Smooth muscle cell (in vitro differentiated cells): ENCODE results near the gene MAGEA4. TPM values are rescaled to one million over a fixed set of nuclear protein-coding genes. Genes with fewer than 3 reads are reported as not detected.
"Not testable (repeated sequence)": the region's sequence is repeated elsewhere in the genome, so short reads cannot be mapped to it uniquely, and the experiment has no call there.

ENCODE experiments used
- DNase-seq: peaks from one replicate; lab custom pipeline; 2025; ENCODE audit not compliant: unreplicated experiment; lab: John Stamatoyannopoulos, UW
- H2AFZ ChIP-seq: fragments of 200-600 bp; sonication (generic); 2 replicates; pipeline ENCODE4 v1.6.0; 2016; ENCODE audit warnings: antibody characterized with exemption, low read depth, mild to moderate bottlenecking
- H3F3A ChIP-seq: fragments of 200-600 bp; sonication (generic); 2 replicates; pipeline ENCODE4 v1.6.0; 2017; ENCODE audit warnings: antibody characterized with exemption, low read depth
- H3K27ac ChIP-seq: fragments of 200-600 bp; sonication (generic); 2 replicates; pipeline ENCODE4 v1.5.1; 2016; ENCODE audit warnings: low read depth, mild to moderate bottlenecking
- H3K27me3 ChIP-seq: fragments of 200-600 bp; sonication (generic); 2 replicates; pipeline ENCODE4 v1.6.1; 2016; ENCODE audit warnings: low read depth, mild to moderate bottlenecking
- H3K36me3 ChIP-seq: fragments of 200-600 bp; sonication (generic); 2 replicates; pipeline ENCODE4 v1.5.1; 2016; ENCODE audit warnings: low read depth
- H3K4me1 ChIP-seq: fragments of 200-600 bp; sonication (generic); 2 replicates; pipeline ENCODE4 v1.5.1; 2016; ENCODE audit warnings: low read depth
- H3K4me2 ChIP-seq: fragments of 200-600 bp; sonication (generic); 2 replicates; pipeline ENCODE4 v1.6.0; 2016; ENCODE audit warnings: mild to moderate bottlenecking
- H3K4me3 ChIP-seq: fragments of 200-600 bp; sonication (generic); 2 replicates; pipeline ENCODE4 v1.5.1; 2016; ENCODE audit warnings: mild to moderate bottlenecking
- H3K79me2 ChIP-seq: fragments of 200-600 bp; sonication (generic); 2 replicates; pipeline ENCODE4 v1.6.0; 2016; ENCODE audit warnings: low read depth, mild to moderate bottlenecking
- H3K9ac ChIP-seq: fragments of 200-600 bp; sonication (generic); 2 replicates; pipeline ENCODE4 v1.6.0; 2016; ENCODE audit warnings: low read depth
- H3K9me3 ChIP-seq: fragments of 200-600 bp; sonication (generic); replicated peaks from 2 replicates; pipeline ENCODE4 v1.5.1; 2016; ENCODE audit warnings: low read depth
- H4K20me1 ChIP-seq: fragments of 200-600 bp; sonication (generic); 2 replicates; pipeline ENCODE4 v1.6.0; 2016; ENCODE audit warnings: low read depth
- WGBS: methylation state at CpG from one replicate; pipeline ENCODE4 v1.1.7; 2016; ENCODE audit warnings: low lambda C conversion rate; 5-methylcytosine and 5-hydroxymethylcytosine counted together
- polyA plus RNA-seq: library from polyadenylated mRNA; unstranded; fragments of >200 nt; fragmentation: Nextera tagmentation; extraction: Ambion mirVana; gene quantifications from 2 replicates; pipeline ENCODE4 v1.2.1, GENCODE V29; 2016
- total RNA-seq: library from RNA; depleted of rRNA; stranded (reverse); fragments of >200 nt; gene quantifications from 2 replicates; pipeline ENCODE4 v1.2.3, GENCODE V29; 2014
- TF ChIP-seq, protein P1 (sequence below): fragments of 200-600 bp; sonication (generic); IDR thresholded peaks from 2 replicates; pipeline ENCODE4 v1.5.1; 2017; ENCODE audit warnings: borderline replicate concordance, mild to moderate bottlenecking, antibody characterized with exemption; ENCODE audit not compliant: insufficient read depth, poor library complexity, severe bottlenecking

MAGEA4 gene
- total and polyA plus RNA-seq, 2 experiments from 2014 or later: not detected

- DNase-seq: no peak
- H2AFZ ChIP-seq: no peak overlapping the region
- H3K4me1 ChIP-seq: no peaks in the 10 kb centered on the region
- H3K79me2 ChIP-seq: no peaks in the 10 kb centered on the region
- no peaks in the 10 kb centered on the region for H3K36me3 ChIP-seq
- H3K27ac ChIP-seq: no peak overlapping the region
- H3K9me3 ChIP-seq: no peaks in the 10 kb centered on the region
- H3K9ac ChIP-seq: no peak overlapping the region
- H3F3A ChIP-seq: no peaks in the 10 kb centered on the region
- H3K4me3 ChIP-seq: no peak overlapping the region
- no peak overlapping the region for H3K4me2 ChIP-seq
- TF ChIP-seq, protein P1, sequence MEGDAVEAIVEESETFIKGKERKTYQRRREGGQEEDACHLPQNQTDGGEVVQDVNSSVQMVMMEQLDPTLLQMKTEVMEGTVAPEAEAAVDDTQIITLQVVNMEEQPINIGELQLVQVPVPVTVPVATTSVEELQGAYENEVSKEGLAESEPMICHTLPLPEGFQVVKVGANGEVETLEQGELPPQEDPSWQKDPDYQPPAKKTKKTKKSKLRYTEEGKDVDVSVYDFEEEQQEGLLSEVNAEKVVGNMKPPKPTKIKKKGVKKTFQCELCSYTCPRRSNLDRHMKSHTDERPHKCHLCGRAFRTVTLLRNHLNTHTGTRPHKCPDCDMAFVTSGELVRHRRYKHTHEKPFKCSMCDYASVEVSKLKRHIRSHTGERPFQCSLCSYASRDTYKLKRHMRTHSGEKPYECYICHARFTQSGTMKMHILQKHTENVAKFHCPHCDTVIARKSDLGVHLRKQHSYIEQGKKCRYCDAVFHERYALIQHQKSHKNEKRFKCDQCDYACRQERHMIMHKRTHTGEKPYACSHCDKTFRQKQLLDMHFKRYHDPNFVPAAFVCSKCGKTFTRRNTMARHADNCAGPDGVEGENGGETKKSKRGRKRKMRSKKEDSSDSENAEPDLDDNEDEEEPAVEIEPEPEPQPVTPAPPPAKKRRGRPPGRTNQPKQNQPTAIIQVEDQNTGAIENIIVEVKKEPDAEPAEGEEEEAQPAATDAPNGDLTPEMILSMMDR: no peak
- 90% methylated on average over 1 of the region's 1 CpG for WGBS
- H3K27me3 ChIP-seq: no peaks in the 10 kb centered on the region
- H4K20me1 ChIP-seq: no peaks in the 10 kb centered on the region
Measured at GRCh38 chrX:151901826-151902225, 10.9 kb upstream of the MAGEA4 start.

GRCh38 chrX:151902813-151903591 lies 9.7 kb upstream of the MAGEA4 start:
- no peaks in the 10 kb centered on the region for H3K36me3 ChIP-seq
- no peak overlapping the region for H2AFZ ChIP-seq
- H3K4me3 ChIP-seq: no peak overlapping the region
- TF ChIP-seq, protein P1: no peak
- no peak overlapping the region for H3K9ac ChIP-seq
- H3K79me2 ChIP-seq: no peaks in the 10 kb centered on the region
- no peaks in the 10 kb centered on the region for H3F3A ChIP-seq
- 53% methylated on average over 6 of the region's 6 CpGs for WGBS
- H4K20me1 ChIP-seq: no peaks in the 10 kb centered on the region
- no peaks in the 10 kb centered on the region for H3K9me3 ChIP-seq
- H3K4me2 ChIP-seq: peak overlapping the region; percentile 11
- peak overlapping the region; percentile 71 for H3K27ac ChIP-seq
- H3K27me3 ChIP-seq: no peaks in the 10 kb centered on the region
- H3K4me1 ChIP-seq: no peaks in the 10 kb centered on the region
- DNase-seq: no peak

DNA sequence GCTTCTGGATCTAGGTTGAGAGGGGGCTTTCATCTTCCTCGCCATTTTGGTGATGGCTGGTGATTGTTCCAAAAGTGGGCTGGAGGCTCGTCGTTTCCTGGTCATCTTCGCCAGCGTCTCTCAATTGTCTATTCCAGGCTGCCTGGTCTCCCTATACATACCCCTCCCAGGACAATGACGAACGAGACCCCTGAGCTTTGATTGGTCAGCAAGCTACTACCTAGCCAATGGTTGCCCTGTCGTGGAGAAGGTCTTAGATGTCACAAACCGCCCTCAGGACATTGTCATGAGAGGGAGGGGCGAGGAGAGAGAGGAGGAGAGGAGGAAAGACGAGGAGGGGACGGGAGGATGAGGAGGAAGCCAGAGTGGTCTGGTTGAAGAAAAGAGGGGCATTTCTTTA lies 7.7 kb upstream of the MAGEA4 start:
- Histone ChIP-seq H4K20me1 (no peaks in the 10 kb centered on the region), H3K36me3 (no peaks in the 10 kb centered on the region), H3K27me3 (no peaks in the 10 kb centered on the region), H3K79me2 (no peaks in the 10 kb centered on the region), H2AFZ (no peak overlapping the region), H3K4me2 (no peak overlapping the region), H3K9ac (no peak overlapping the region), H3F3A (no peaks in the 10 kb centered on the region), H3K4me1 (no peaks in the 10 kb centered on the region), H3K27ac (no peak overlapping the region), H3K4me3 (no peak overlapping the region), H3K9me3 (no peaks in the 10 kb centered on the region)
- DNase-seq: no peak
- WGBS: 69% methylated on average over 11 of the region's 12 CpGs
- TF ChIP-seq, protein P1: no peak

DNA sequence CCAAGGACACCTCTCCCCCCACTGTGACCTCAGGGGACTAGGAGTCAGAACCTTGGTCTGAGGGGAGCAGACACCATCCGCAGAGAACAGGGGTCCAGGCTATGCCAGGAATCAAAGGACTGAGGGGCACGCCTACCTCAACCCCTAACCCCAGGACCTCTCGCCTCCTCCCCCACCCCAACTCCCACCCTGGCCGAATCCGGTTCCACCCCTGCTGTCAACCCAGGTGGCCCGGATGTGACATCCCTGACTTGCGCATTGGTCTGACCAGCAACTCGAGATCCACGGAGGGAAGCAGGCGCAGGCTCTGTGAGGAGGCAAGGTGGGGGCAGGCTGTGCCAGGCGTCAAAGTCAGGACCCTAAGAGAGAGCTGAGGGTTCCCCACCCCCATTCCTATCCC lies 468 bp upstream of the MAGEA4 start:
- H2AFZ ChIP-seq: no peak overlapping the region
- H3K27ac ChIP-seq: no peak overlapping the region
- H3K27me3 ChIP-seq: no peaks in the 10 kb centered on the region
- no peaks in the 10 kb centered on the region for H3K9me3 ChIP-seq
- 100% methylated on average over 5 of the region's 11 CpGs for WGBS
- H3K4me1 ChIP-seq: no peaks in the 10 kb centered on the region
- no peaks in the 10 kb centered on the region for H3F3A ChIP-seq
- H3K4me2 ChIP-seq: no peak overlapping the region
- TF ChIP-seq, protein P1: no peak
- H4K20me1 ChIP-seq: no peaks in the 10 kb centered on the region
- no peak overlapping the region for H3K4me3 ChIP-seq
- DNase-seq: no peak
- no peaks in the 10 kb centered on the region for H3K79me2 ChIP-seq
- no peak overlapping the region for H3K9ac ChIP-seq
- no peaks in the 10 kb centered on the region for H3K36me3 ChIP-seq

- not testable (repeated sequence) for H3K4me2 ChIP-seq, DNase-seq, H3K9me3 ChIP-seq, H3F3A ChIP-seq, H3K4me3 ChIP-seq, H3K4me1 ChIP-seq, H3K9ac ChIP-seq, H3K79me2 ChIP-seq, H3K27ac ChIP-seq, H2AFZ ChIP-seq, H3K36me3 ChIP-seq, H3K27me3 ChIP-seq, H4K20me1 ChIP-seq
- 92% methylated on average over 13 of the region's 18 CpGs for WGBS
Measured at GRCh38 chrX:151918736-151919135, 6.0 kb downstream of the MAGEA4 start.
